ENCODE results near the gene TIMM29.
"Not testable (repeated sequence)": the region's sequence is repeated elsewhere in the genome, so short reads cannot be mapped to it uniquely, and the experiment has no call there.

TIMM29 gene

DNA sequence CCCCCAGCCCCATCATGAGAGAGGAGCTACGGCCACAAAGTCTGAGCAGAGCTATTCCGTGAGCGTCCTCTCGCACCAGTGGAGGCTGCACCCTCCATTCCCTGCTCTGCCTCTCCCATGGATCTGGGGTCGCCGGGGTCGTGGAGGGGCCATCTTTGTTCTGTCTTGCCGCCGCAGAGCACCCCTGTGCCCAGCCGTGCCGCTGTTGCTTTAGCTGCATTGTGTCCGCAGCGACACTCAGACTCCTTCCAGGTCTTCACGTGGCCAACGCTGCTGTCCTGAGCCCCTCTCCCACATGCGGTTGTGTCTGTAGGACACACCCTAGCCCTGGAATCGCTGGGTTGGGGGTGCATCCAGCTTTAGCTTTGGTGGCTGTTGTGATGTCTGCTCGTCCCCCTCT lies 16.0 kb upstream of the TIMM29 start:
- DNase-seq (ENCODE audit: low read depth) = no peak

- no peak for DNase-seq (ENCODE audit: low read depth)
These were observed 14.8 kb upstream of the TIMM29 start for GRCh38 chr19:10913716-10914340.

- DNase-seq (ENCODE audit: low read depth) = no peak
These were observed 13.2 kb upstream of the TIMM29 start for GRCh38 chr19:10915130-10916091.

DNA sequence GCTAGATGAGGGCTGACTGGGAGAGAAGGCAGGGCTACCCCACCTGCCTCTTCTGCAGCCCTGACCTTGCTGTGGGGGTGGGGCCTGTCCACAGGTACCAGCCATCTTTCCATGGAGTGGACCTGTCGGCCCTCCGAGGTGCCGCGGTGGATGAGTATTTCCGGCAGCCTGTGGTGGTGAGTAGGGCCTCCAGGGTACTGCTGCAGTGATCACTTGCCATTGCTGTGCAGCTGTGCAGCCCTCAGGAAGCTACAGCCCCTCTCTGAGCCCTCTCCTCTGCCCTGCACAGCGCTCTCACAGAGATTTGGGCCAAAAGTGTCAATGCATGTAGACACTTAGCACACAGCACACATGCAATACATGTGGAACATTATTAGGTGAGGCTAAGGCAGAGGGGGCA lies 12.0 kb upstream of the TIMM29 start:
- DNase-seq (ENCODE audit: low read depth) = no peak

DNA sequence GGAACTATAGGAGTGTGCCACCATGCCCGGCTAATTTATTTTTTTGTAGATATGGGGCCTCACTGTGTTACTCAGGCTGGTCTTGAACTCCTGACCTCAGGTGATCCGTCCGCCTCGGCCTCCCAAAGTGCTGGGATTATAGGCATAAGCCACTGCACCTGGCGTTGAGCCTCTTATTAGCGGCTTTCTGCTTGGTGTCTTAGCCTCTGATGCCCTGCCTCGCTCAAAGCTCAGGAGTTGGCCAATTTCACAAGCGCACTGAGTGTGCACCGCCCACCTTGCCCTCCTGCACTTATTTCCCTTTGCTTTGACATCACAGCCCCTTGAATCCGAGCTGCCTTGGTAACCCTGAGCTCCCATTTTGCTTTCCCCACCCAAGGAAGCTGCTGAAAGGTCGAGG lies 10.3 kb upstream of the TIMM29 start:
- DNase-seq (ENCODE audit: low read depth) = no peak

GRCh38 chr19:10919352-10920287 lies 9.0 kb upstream of the TIMM29 start:
- no peak for DNase-seq (ENCODE audit: low read depth)

DNA sequence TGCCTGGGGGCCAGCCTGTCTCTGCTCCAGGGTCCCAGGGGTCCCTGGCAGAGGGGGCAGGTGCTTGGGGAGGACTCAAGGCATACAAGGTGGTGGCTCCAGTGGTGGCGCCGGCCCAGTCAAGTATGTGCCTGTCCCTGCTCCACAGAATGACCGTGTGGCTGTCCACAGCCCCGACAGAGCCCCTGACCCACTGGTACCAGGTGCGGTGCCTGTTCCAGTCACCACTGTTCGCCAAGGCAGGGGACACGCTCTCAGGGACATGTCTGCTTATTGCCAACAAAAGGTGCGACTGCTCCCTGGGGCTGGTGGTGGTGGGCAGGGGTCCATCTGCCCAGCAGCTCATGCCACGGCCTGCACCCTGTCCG lies 8.3 kb upstream of the TIMM29 start:
- no peak for DNase-seq (ENCODE audit: low read depth)

DNA sequence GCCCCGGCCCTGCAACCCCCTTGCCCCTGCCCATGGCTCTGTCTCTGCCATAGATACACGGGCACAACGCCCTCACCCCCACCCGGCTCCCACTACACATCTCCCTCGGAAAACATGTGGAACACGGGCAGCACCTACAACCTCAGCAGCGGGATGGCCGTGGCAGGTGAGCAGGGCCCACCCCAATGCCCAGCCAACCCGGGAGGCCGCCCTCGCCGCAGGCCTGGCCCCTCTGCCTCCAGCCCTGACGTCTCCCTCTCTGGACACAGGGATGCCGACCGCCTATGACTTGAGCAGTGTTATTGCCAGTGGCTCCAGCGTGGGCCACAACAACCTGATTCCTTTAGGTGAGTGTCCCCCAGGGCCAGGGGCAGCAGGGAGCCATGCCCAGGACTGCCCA lies 7.8 kb upstream of the TIMM29 start:
- DNase-seq (ENCODE audit: low read depth) = no peak

- DNase-seq (ENCODE audit: low read depth) = no peak
These were observed 7.3 kb upstream of the TIMM29 start for GRCh38 chr19:10921199-10921909.

DNA sequence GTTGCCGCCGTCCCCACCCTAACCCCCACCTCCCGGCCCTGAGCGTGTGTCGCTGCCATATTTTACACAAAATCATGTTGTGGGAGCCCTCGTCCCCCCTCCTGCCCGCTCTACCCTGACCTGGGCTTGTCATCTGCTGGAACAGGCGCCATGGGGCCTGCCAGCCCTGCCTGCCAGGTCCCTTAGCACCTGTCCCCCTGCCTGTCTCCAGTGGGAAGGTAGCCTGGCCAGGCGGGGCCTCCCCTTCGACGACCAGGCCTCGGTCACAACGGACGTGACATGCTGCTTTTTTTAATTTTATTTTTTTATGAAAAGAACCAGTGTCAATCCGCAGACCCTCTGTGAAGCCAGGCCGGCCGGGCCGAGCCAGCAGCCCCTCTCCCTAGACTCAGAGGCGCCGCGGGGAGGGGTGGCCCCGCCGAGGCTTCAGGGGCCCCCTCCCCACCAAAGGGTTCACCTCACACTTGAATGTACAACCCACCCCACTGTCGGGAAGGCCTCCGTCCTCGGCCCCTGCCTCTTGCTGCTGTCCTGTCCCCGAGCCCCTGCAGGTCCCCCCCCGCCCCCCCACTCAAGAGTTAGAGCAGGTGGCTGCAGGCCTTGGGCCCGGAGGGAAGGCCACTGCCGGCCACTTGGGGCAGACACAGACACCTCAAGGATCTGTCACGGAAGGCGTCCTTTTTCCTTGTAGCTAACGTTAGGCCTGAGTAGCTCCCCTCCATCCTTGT lies 6.5 kb upstream of the TIMM29 start:
- no peak for DNase-seq (ENCODE audit: low read depth)

DNA sequence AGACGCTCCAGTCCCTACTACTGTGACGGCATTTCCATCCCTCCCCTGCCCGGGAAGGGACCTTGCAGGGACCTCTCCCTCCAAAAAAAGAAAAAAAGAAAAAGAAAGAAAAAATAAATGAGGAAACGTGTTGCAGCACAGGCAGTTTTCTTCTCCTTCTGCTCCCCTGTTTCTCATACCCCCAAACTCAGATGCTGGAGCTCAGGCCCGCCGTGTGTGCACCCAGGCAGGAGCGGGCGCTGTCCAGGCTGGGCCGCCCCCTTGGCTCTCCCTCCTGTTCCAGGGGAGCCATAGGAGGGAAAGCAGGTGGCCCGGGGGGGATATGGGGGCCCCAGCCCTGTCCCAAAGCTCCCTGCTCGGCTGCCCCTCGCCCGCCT lies 6.0 kb upstream of the TIMM29 start:
- no peak for DNase-seq (ENCODE audit: low read depth)

DNA sequence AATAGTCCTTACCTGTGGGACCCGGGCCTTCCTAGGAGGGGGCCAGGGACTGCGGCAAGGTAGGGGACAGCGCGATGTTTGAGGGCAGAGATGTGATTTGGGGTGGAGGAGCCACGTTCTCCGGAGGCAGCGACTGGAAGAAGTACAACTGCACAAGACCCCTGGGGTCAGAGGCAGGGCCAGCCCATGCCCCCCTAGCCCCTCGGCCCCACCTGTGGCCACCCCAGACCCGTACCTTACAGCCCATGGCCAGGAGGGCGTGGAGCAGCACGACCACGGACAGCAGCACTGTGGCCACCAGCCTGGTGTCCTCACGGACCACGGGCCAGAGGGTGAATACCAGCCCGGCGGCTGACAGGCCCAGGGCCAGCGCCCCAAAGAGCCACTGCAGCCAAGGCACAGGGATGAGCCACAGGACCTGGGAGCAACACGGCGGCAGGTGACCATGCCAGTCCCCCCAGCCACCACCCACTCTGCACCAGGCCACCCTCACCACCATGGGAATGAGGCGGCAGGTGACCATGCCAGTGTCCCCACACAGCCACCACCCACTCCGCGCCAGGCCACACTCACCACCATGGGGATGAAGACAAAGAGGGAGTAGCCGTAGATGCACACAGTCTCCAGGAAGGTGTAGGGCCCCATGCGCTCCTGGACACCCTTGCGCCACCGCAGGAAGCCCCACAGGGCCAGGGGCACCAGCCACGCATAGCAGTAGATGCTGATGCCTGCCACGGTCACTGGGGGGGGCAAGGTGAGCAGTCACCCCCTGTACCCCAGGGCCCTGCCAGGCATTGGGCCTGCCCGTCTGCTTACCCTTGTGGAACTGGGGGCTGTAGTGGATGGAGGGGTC lies 5.1 kb upstream of the TIMM29 start:
- no peak for DNase-seq (ENCODE audit: low read depth)

DNA sequence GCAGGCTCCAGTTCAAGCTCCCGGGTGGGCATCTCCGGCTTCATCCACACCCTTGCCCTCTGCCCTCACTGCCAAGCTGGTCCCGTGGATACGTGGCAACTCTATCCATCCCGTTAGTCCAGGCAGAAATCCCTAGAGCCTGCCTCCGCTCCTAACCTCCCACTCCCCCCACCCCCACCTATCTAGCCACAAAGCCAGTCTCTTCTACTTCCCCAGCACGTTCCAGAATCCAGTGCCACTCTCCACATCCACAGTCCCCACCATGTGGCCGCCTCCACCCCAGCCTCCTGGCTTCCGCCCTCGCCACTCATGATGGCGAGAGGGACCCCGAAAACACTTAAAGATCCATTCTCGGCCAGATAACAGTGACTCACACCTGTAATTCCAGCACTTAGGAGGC lies 4.0 kb upstream of the TIMM29 start:
- no peak for DNase-seq (ENCODE audit: low read depth)

GRCh38 chr19:10927730-10928562 lies 665 bp upstream of the TIMM29 start:
- no peak for DNase-seq (ENCODE audit: low read depth)

GRCh38 chr19:10929402-10929794 lies 787 bp downstream of the TIMM29 start:
- no peak for DNase-seq (ENCODE audit: low read depth)

DNA sequence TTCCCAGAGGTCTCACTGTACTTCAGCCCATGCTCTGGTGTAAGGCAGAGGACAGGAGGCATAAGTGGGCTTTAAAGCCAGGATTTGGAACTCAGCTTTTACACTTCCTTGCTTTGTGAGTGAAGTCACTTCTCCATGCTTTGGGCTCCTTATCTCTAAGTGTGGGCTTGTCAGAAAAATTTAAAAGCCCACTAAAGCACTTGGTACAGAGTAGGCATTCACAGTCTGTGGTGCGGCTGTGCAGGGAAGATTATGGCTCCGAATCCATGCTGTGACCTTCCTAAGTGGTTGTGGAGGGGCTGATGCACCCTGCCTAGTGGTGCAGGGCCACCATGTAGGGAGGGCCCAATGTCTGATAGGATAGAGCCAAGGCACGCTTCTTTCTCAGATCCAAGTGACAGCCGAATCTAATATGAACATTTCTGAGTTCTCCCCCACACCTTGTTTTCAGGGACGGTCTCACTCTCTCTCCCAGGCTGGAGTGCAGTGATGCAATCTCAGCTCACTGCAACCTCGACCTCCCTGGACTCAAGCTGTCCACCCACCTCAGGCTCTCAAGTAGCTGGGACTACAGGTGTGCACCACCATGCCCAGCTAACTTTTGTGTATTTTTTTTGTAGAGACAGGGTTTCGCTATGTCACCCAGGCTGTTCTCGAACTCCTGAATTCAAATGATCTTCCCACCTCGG lies 6.9 kb downstream of the TIMM29 start:
- no peak for DNase-seq (ENCODE audit: low read depth)

GRCh38 chr19:10936661-10937084 lies 8.1 kb downstream of the TIMM29 start:
- DNase-seq (ENCODE audit: low read depth) = no peak

GRCh38 chr19:10941649-10942048 lies 13.0 kb downstream of the TIMM29 start:
- not testable (repeated sequence) for DNase-seq (ENCODE audit: low read depth)

GRCh38 chr19:10943412-10943811 lies 14.8 kb downstream of the TIMM29 start:
- DNase-seq (ENCODE audit: low read depth) = not testable (repeated sequence)

Measured in T-helper 22 cell (primary cell).